ENCODE measurements around the gene SCRN1. TPM values are rescaled to one million over a fixed set of nuclear protein-coding genes. Genes with fewer than 3 reads are reported as not detected.

Gene SCRN1
- total and polyA plus RNA-seq, 2 of the 4 experiments (the other 2 are of a cell fraction) = 57.1 to 124 TPM

- no peak overlapping the region for H2BK5ac ChIP-seq (ENCODE audit: low read depth, low read length, poor library complexity, severe bottlenecking)
- ATAC-seq (ENCODE audit: low read depth) (no peak), DNase-seq (no peak)
- no peak overlapping the region for H2BK120ac ChIP-seq (ENCODE audit: low read depth, low read length)
- H3K14ac ChIP-seq (replicated peaks; ENCODE audit: low read depth, low read length) = no peak overlapping the region
- no peak overlapping the region for H3K4ac ChIP-seq (ENCODE audit: low read depth, low read length)
- no peak overlapping the region for H2BK15ac ChIP-seq (ENCODE audit: low read depth, low read length)
- peaks cover 6% of the 10 kb centered on the region for H3K36me3 ChIP-seq (ENCODE audit: control insufficient read depth, insufficient read depth, low read length)
- BruUV-seq (replicated peaks) = no TSS peak
- dilution Hi-C loops (cut with HindIII; ENCODE audit: low sequenced_read_pairs, unreplicated experiment) = no loop called here
- H3K4me1 ChIP-seq (ENCODE audit: control insufficient read depth, insufficient read depth, low read length) = no peaks in the 10 kb centered on the region; the same call in 1 of the 2 replicates
- POLR2A ChIA-PET (ENCODE audit: unreplicated experiment) = no interaction called here
- no peak overlapping the region for H3K18ac ChIP-seq (ENCODE audit: low read depth, low read length)
- no peak overlapping the region for H3K56ac ChIP-seq (ENCODE audit: extremely low read depth, insufficient read depth, low read length)
- no peak overlapping the region for H2BK20ac ChIP-seq (ENCODE audit: low read depth, low read length)
- no peak overlapping the region for H3K27ac ChIP-seq (ENCODE audit: insufficient read depth, low read length)
- no peaks in the 10 kb centered on the region for H3K9me3 ChIP-seq (ENCODE audit: control insufficient read depth, insufficient read depth, low read length)
- H4K20me1 ChIP-seq (ENCODE audit: insufficient read depth, low read length) = peaks cover 4% of the 10 kb centered on the region; the same call in 1 of the 2 replicates
- TF ChIP-seq POLR2A (IDR thresholded peaks at IDR 0.05; ENCODE audit: low read depth, low read length) (no peak), USF2 (IDR thresholded peaks at IDR 0.05; ENCODE audit: low read depth, low read length) (no peak), RAD21 (IDR thresholded peaks at IDR 0.05; ENCODE audit: low read length) (no peak), RCOR1 (IDR thresholded peaks at IDR 0.05; ENCODE audit: insufficient replicate concordance, low read length) (no peak), CEBPB (IDR thresholded peaks at IDR 0.05; ENCODE audit: low read depth, low read length) (no peak), SMC3 (IDR thresholded peaks at IDR 0.05; ENCODE audit: low read depth, low read length) (no peak), BHLHE40 (IDR thresholded peaks at IDR 0.05; ENCODE audit: low read depth, low read length) (no peak), CHD1 (IDR thresholded peaks at IDR 0.05; ENCODE audit: low read depth, low read length) (no peak), NFE2L2 (IDR thresholded peaks at IDR 0.05; ENCODE audit: low read depth, low read length) (no peak), CTCF (conservative IDR thresholded peaks at IDR 0.05; ENCODE audit: low read depth, low read length) (no peak), RFX5 (IDR thresholded peaks at IDR 0.05; ENCODE audit: low read depth, low read length) (no peak), ELK1 (IDR thresholded peaks at IDR 0.05; ENCODE audit: borderline replicate concordance, low read depth, low read length) (no peak)
- no peak overlapping the region for H4K5ac ChIP-seq (ENCODE audit: low read depth, low read length)
- no peak overlapping the region for H3K9ac ChIP-seq (ENCODE audit: low read depth, low read length)
- no peak overlapping the region for H4K91ac ChIP-seq (ENCODE audit: insufficient read depth, low read depth, low read length)
- in situ Hi-C loops (cut with MboI; ENCODE audit: low sequenced_read_pairs) = no loop called here
- intact Hi-C loops (cut with micrococcal nuclease) = no loop called here
- CTCF ChIA-PET = no interaction called here
- H3K4me3 ChIP-seq (ENCODE audit: insufficient read depth, low read depth, low read length) = no peak overlapping the region
- no CpG with 5 or more reads among the region's 1 CpG for WGBS, 2 experiments (ENCODE audit: extremely low coverage in 2 of 2, insufficient read length in 1 of 2)
- no peak overlapping the region for H2AK5ac ChIP-seq (ENCODE audit: low read depth, low read length)
- H3K9me1 ChIP-seq (ENCODE audit: insufficient read depth, low read length) = peaks cover 7% of the 10 kb centered on the region
- peak overlapping the region; percentile 35; the same call in 1 of the 2 replicates for H3K4me2 ChIP-seq (ENCODE audit: low read depth, low read length)
- no peaks in the 10 kb centered on the region for H3K27me3 ChIP-seq (ENCODE audit: control insufficient read depth, insufficient read depth, low read length)
- H4K8ac ChIP-seq (ENCODE audit: low read depth in 2 of 2, low read length in 2 of 2) = no peak overlapping the region
- H2AFZ ChIP-seq (replicated peaks; ENCODE audit: low read length, poor library complexity) = no peak overlapping the region
- H2AK9ac ChIP-seq (replicated peaks; ENCODE audit: low read depth, low read length, poor library complexity) = no peak overlapping the region
- H3K79me1 ChIP-seq (ENCODE audit: low read depth in 1 of 2, low read length in 2 of 2) = peaks cover 17 to 32% of the 10 kb centered on the region in 2 experiments
- no peak overlapping the region for H3K23ac ChIP-seq (ENCODE audit: low read depth, low read length)
Observed at GRCh38 chr7:30020535-30020934, 30.9 kb upstream of the SCRN1 start.

Data from IMR-90 (cell line).